HEK293T (cell line): ENCODE measurements around the gene ALKBH3.

Experiments used
- CTCF ChIA-PET: fragments of 350-600 bp; formaldehyde crosslinking; extraction: SDS; loops from one replicate; lab custom pipeline; 2021; ENCODE audit warnings: antibody characterized with exemption, inconsistent platforms; lab: Yijun Ruan, JAX
- POLR2A ChIA-PET: fragments of 350-600 bp; formaldehyde crosslinking; extraction: SDS; loops from one replicate; lab custom pipeline; 2020; ENCODE audit warnings: antibody characterized with exemption, inconsistent platforms; lab: Yijun Ruan, JAX
- DNase-seq: peaks from one replicate; pipeline ENCODE4 v3.0.0; 2012; ENCODE audit warnings: mixed read lengths; ENCODE audit errors: extremely low spot score
- ARNT ChIP-seq: fragments of 450-650 bp; IDR thresholded peaks from 2 replicates; pipeline ENCODE4 v1.6.1; 2017; ENCODE audit warnings: mild to moderate bottlenecking
- BHLHE40 ChIP-seq: fragments of 450-650 bp; IDR thresholded peaks from 2 replicates; pipeline ENCODE4 v1.6.1; 2016; ENCODE audit warnings: mild to moderate bottlenecking, moderate library complexity, borderline replicate concordance
- CTBP1 ChIP-seq: fragments of 450-650 bp; IDR thresholded peaks from 2 replicates; pipeline ENCODE4 v1.6.1; 2016; ENCODE audit warnings: borderline replicate concordance
- ELF4 ChIP-seq: fragments of 450-650 bp; IDR thresholded peaks from 2 replicates; pipeline ENCODE4 v1.6.1; 2017; ENCODE audit warnings: antibody characterized with exemption
- FOXA1 ChIP-seq: fragments of 450-650 bp; IDR thresholded peaks from 2 replicates; pipeline ENCODE4 v1.6.1; 2016; ENCODE audit warnings: mild to moderate bottlenecking
- FOXK2 ChIP-seq: fragments of 450-650 bp; IDR thresholded peaks from 2 replicates; pipeline ENCODE4 v1.6.1; 2016; ENCODE audit warnings: mild to moderate bottlenecking
- FOXM1 ChIP-seq: fragments of 450-650 bp; IDR thresholded peaks from 2 replicates; pipeline ENCODE4 v1.6.1; 2017; ENCODE audit warnings: mild to moderate bottlenecking, borderline replicate concordance
- HDGF ChIP-seq: fragments of 450-650 bp; IDR thresholded peaks from 2 replicates; pipeline ENCODE4 v1.6.1; 2017; ENCODE audit warnings: antibody characterized with exemption, borderline replicate concordance
- L3MBTL2 ChIP-seq: fragments of 450-650 bp; conservative IDR thresholded peaks from 2 replicates; pipeline ENCODE4 v1.6.1; 2016; ENCODE audit warnings: mild to moderate bottlenecking
- LEF1 ChIP-seq: fragments of 450-650 bp; IDR thresholded peaks from 2 replicates; pipeline ENCODE4 v1.6.1; 2017; ENCODE audit warnings: mild to moderate bottlenecking, borderline replicate concordance
- NFRKB ChIP-seq: fragments of 450-650 bp; IDR thresholded peaks from 2 replicates; pipeline ENCODE4 v1.6.1; 2016; ENCODE audit warnings: mild to moderate bottlenecking, moderate library complexity
- SP1 ChIP-seq: fragments of 450-650 bp; IDR thresholded peaks from 2 replicates; pipeline ENCODE4 v1.6.1; 2017
- SUZ12 ChIP-seq: fragments of 450-650 bp; IDR thresholded peaks from 2 replicates; pipeline ENCODE4 v1.6.1; 2016; ENCODE audit warnings: mild to moderate bottlenecking
- TARDBP ChIP-seq: fragments of 450-650 bp; IDR thresholded peaks from 2 replicates; pipeline ENCODE4 v1.6.1; 2016
- ZNF384 ChIP-seq: fragments of 450-650 bp; IDR thresholded peaks from 2 replicates; pipeline ENCODE4 v1.6.1; 2016
- TF ChIP-seq, protein P1 (sequence below): fragments of 450-650 bp; IDR thresholded peaks from 2 replicates; pipeline ENCODE4 v1.6.1; 2016

The ALKBH3 gene

GRCh38 chr11:43950311-43950855 lies 69.8 kb downstream of the ALKBH3 start:
- POLR2A ChIA-PET: no interaction called here
- DNase-seq: no peak
- TF ChIP-seq L3MBTL2 (no peak), SUZ12 (no peak), FOXA1 (no peak), CTBP1 (no peak), ZNF384 (no peak)
- TF ChIP-seq, protein P1, sequence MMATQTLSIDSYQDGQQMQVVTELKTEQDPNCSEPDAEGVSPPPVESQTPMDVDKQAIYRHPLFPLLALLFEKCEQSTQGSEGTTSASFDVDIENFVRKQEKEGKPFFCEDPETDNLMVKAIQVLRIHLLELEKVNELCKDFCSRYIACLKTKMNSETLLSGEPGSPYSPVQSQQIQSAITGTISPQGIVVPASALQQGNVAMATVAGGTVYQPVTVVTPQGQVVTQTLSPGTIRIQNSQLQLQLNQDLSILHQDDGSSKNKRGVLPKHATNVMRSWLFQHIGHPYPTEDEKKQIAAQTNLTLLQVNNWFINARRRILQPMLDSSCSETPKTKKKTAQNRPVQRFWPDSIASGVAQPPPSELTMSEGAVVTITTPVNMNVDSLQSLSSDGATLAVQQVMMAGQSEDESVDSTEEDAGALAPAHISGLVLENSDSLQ: no peak
- CTCF ChIA-PET: interaction anchor here (0.6 kb wide), 1 partner anchor 81 kb away, joined by 7 read pairs; no protein-coding TSS in a partner anchor

DNA sequence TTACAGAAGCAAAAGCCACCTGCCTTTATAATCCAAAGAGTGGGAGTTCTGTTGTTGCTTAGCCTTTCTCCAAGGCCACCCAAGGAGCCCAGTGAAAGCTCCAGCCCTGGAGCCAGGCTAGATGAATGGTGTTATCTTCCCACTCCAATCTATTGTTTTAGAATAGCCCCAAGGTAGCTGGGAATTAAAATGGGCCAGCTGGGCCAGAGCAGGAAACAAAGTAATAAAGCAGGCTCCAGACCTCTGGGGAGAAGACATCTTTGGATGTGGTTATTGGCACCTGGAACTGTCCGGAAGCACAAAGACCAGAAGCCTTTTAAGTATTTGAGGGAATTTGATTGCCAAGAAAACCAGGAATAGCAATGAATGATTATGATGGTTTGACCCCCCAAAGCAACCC lies 70.6 kb downstream of the ALKBH3 start:
- ChIA-PET CTCF (no interaction called here), POLR2A (no interaction called here)
- TF ChIP-seq LEF1 (no peak), NFRKB (no peak), FOXK2 (no peak), ELF4 (no peak), TARDBP (no peak), CTBP1 (no peak), SP1 (no peak), ARNT (no peak), FOXA1 (no peak), FOXM1 (no peak), ZNF384 (no peak), HDGF (no peak), L3MBTL2 (no peak), BHLHE40 (no peak), SUZ12 (no peak)
- TF ChIP-seq, protein P1: no peak
- DNase-seq: no peak

GRCh38 chr11:43952020-43952400 lies 71.4 kb downstream of the ALKBH3 start:
- TF ChIP-seq SUZ12 (no peak), FOXM1 (no peak), FOXK2 (no peak), NFRKB (no peak), FOXA1 (no peak), CTBP1 (no peak), BHLHE40 (no peak), SP1 (no peak), LEF1 (no peak), HDGF (no peak), ZNF384 (no peak)
- TF ChIP-seq, protein P1: no peak
- no peak for DNase-seq
- ChIA-PET POLR2A (no interaction called here), CTCF (no interaction called here)

GRCh38 chr11:43952401-43953342 lies 72.0 kb downstream of the ALKBH3 start:
- no peak for DNase-seq
- POLR2A ChIA-PET: no interaction called here
- TF ChIP-seq LEF1 (no peak), HDGF (no peak), ELF4 (no peak), TARDBP (no peak), SP1 (no peak), FOXM1 (no peak), CTBP1 (no peak), ZNF384 (no peak), BHLHE40 (no peak), FOXK2 (no peak), NFRKB (no peak), ARNT (no peak)
- TF ChIP-seq, protein P1: no peak
- CTCF ChIA-PET: no interaction called here

GRCh38 chr11:43953521-43953920 lies 72.9 kb downstream of the ALKBH3 start:
- ChIA-PET CTCF (no interaction called here), POLR2A (no interaction called here)
- DNase-seq: no peak
- TF ChIP-seq SP1 (no peak), CTBP1 (no peak), HDGF (no peak), BHLHE40 (no peak), L3MBTL2 (no peak), ZNF384 (no peak), ELF4 (no peak), FOXM1 (no peak), FOXA1 (no peak), NFRKB (no peak)
